Measurements from ENCODE around the gene TMEM135. TPM values are rescaled to one million over a fixed set of nuclear protein-coding genes. Genes with fewer than 3 reads are reported as not detected.

The TMEM135 gene
- total RNA-seq, 2 donors from 2014 or later = 25.9 to 26.9 TPM

GRCh38 chr11:87203907-87204602 is 166.3 kb downstream of the TMEM135 start:
- ATAC-seq (ENCODE audit: insufficient number of reproducible peaks, low FRiP score, low read depth) = no peak
- Histone ChIP-seq H3K4me1 (ENCODE audit: control insufficient read depth in 1 of 2, low read depth in 2 of 2) (no peaks in the 10 kb centered on the region), H3K27me3 (replicated peaks; ENCODE audit: insufficient read depth) (no peaks in the 10 kb centered on the region), H3K9me3 (no peaks in the 10 kb centered on the region), H3K36me3 (no peaks in the 10 kb centered on the region), H3K27ac (no peak overlapping the region), H3K4me3 (no peak overlapping the region)
- DNase-seq (ENCODE audit: low spot score) = no peak
- TF ChIP-seq, protein P1, sequence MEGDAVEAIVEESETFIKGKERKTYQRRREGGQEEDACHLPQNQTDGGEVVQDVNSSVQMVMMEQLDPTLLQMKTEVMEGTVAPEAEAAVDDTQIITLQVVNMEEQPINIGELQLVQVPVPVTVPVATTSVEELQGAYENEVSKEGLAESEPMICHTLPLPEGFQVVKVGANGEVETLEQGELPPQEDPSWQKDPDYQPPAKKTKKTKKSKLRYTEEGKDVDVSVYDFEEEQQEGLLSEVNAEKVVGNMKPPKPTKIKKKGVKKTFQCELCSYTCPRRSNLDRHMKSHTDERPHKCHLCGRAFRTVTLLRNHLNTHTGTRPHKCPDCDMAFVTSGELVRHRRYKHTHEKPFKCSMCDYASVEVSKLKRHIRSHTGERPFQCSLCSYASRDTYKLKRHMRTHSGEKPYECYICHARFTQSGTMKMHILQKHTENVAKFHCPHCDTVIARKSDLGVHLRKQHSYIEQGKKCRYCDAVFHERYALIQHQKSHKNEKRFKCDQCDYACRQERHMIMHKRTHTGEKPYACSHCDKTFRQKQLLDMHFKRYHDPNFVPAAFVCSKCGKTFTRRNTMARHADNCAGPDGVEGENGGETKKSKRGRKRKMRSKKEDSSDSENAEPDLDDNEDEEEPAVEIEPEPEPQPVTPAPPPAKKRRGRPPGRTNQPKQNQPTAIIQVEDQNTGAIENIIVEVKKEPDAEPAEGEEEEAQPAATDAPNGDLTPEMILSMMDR (IDR thresholded peaks at IDR 0.05) = no peak

- H3K36me3 ChIP-seq = no peaks in the 10 kb centered on the region
- H3K27ac ChIP-seq = no peak overlapping the region
- H3K4me3 ChIP-seq = no peak overlapping the region
- TF ChIP-seq, protein P1 (IDR thresholded peaks at IDR 0.05) = no peak
- no peaks in the 10 kb centered on the region for H3K27me3 ChIP-seq (replicated peaks; ENCODE audit: insufficient read depth)
- ATAC-seq (ENCODE audit: insufficient number of reproducible peaks, low FRiP score, low read depth) = no peak
- no peaks in the 10 kb centered on the region for H3K9me3 ChIP-seq
- no peak for DNase-seq (ENCODE audit: low spot score)
- H3K4me1 ChIP-seq (ENCODE audit: control insufficient read depth in 1 of 2, low read depth in 2 of 2) = no peaks in the 10 kb centered on the region
These were observed 175.2 kb downstream of the TMEM135 start for GRCh38 chr11:87212891-87213290.

DNA sequence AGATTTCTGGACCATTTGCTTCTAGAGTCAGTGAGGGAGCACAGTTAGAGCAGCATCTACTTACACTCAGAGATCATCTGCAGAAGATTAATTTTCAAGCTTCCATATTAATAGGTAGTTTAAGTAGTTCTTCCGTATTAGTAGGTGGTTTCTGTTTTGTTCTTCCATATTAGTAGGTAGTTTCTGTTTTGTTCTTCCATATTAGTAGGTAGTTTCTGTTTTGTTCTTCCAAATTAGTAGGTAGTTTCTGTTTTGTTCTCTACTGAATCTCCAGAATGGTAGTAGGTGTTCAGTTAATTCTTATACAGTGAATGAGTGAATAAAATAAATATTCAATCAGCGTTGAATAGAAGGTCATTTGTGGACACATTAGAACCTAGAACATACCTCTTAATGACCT is 175.7 kb downstream of the TMEM135 start:
- no peak for ATAC-seq (ENCODE audit: insufficient number of reproducible peaks, low FRiP score, low read depth)
- no peaks in the 10 kb centered on the region for H3K27me3 ChIP-seq (replicated peaks; ENCODE audit: insufficient read depth)
- no peak overlapping the region for H3K4me3 ChIP-seq
- no peaks in the 10 kb centered on the region for H3K36me3 ChIP-seq
- TF ChIP-seq, protein P1 (IDR thresholded peaks at IDR 0.05) = no peak
- H3K9me3 ChIP-seq = no peaks in the 10 kb centered on the region
- H3K4me1 ChIP-seq (ENCODE audit: control insufficient read depth in 1 of 2, low read depth in 2 of 2) = no peaks in the 10 kb centered on the region
- no peak overlapping the region for H3K27ac ChIP-seq
- no peak for DNase-seq (ENCODE audit: low spot score)

GRCh38 chr11:87215236-87215635 is 177.5 kb downstream of the TMEM135 start:
- Histone ChIP-seq H3K27ac (no peak overlapping the region), H3K4me1 (ENCODE audit: control insufficient read depth in 1 of 2, low read depth in 2 of 2) (peaks cover 4 to 12% of the 10 kb centered on the region in 2 donors), H3K36me3 (no peaks in the 10 kb centered on the region), H3K4me3 (no peak overlapping the region), H3K9me3 (no peaks in the 10 kb centered on the region), H3K27me3 (replicated peaks; ENCODE audit: insufficient read depth) (no peaks in the 10 kb centered on the region)
- TF ChIP-seq, protein P1 (IDR thresholded peaks at IDR 0.05) = no peak
- DNase-seq (ENCODE audit: low spot score) = no peak
- ATAC-seq (ENCODE audit: insufficient number of reproducible peaks, low FRiP score, low read depth) = no peak

DNA sequence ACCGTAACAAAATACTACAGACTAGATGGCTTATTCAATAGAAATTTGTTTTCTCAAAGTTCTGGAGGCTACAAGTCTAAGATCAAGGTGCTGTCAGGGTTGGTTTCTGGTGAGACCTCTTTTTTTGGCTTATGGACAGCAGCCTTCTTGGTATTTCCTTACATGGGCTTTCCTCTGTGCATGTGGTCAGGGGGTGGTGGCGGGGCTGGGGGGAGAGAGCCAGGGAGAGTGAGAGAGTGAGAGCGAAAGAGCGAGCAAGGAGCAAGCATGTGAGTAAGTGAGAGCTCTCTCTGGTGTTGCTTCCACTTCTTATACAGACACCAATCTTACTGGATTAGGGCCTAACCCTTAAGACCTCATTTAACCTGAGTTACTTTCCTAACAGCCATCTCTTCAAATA is 181.5 kb downstream of the TMEM135 start:
- Histone ChIP-seq H3K4me1 (ENCODE audit: control insufficient read depth in 1 of 2, low read depth in 2 of 2) (peaks cover 6 to 30% of the 10 kb centered on the region in 2 donors), H3K4me3 (no peak overlapping the region), H3K27me3 (replicated peaks; ENCODE audit: insufficient read depth) (no peaks in the 10 kb centered on the region), H3K9me3 (no peaks in the 10 kb centered on the region), H3K36me3 (no peaks in the 10 kb centered on the region), H3K27ac (peak overlapping the region in 1 of 2 donors; percentile 25)
- DNase-seq (ENCODE audit: low spot score) (no peak), ATAC-seq (ENCODE audit: insufficient number of reproducible peaks, low FRiP score, low read depth) (peak; percentile 35)
- TF ChIP-seq, protein P1 (IDR thresholded peaks at IDR 0.05) = no peak
